ENCODE data around the gene SLC22A12.

The SLC22A12 gene

GRCh38 chr11:64602466-64603070 lies 11.5 kb downstream of the SLC22A12 start:
- TF ChIP-seq CTCF (conservative IDR thresholded peaks at IDR 0.05; ENCODE audit: low read length): no peak
- no peak for DNase-seq (ENCODE audit: low read depth)

GRCh38 chr11:64603411-64604110 lies 12.5 kb downstream of the SLC22A12 start:
- no peak overlapping the region for H3K4me3 ChIP-seq (ENCODE audit: low read length)
- no peak for TF ChIP-seq CTCF (conservative IDR thresholded peaks at IDR 0.05; ENCODE audit: low read length)
- DNase-seq (ENCODE audit: low read depth): no peak

More at GRCh38 chr11:64602466-64603070, 11.5 kb downstream of the SLC22A12 start:
- no peak overlapping the region for H3K4me3 ChIP-seq (ENCODE audit: low read length)

- no peak for TF ChIP-seq CTCF (conservative IDR thresholded peaks at IDR 0.05; ENCODE audit: low read length)
These were observed 13.6 kb downstream of the SLC22A12 start for GRCh38 chr11:64604458-64605243.

GRCh38 chr11:64605244-64605560 lies 14.2 kb downstream of the SLC22A12 start:
- DNase-seq (ENCODE audit: low read depth): no peak
- no peak for TF ChIP-seq CTCF (conservative IDR thresholded peaks at IDR 0.05; ENCODE audit: low read length)
- H3K4me3 ChIP-seq (ENCODE audit: low read length): no peak overlapping the region

More at GRCh38 chr11:64604458-64605243, 13.6 kb downstream of the SLC22A12 start:
- H3K4me3 ChIP-seq (ENCODE audit: low read length): no peak overlapping the region
- DNase-seq (ENCODE audit: low read depth): no peak

- H3K4me3 ChIP-seq (ENCODE audit: low read length): no peak overlapping the region
- TF ChIP-seq CTCF (conservative IDR thresholded peaks at IDR 0.05; ENCODE audit: low read length): no peak
- no peak for DNase-seq (ENCODE audit: low read depth)
These were observed 14.9 kb downstream of the SLC22A12 start for GRCh38 chr11:64605656-64606585.

DNA sequence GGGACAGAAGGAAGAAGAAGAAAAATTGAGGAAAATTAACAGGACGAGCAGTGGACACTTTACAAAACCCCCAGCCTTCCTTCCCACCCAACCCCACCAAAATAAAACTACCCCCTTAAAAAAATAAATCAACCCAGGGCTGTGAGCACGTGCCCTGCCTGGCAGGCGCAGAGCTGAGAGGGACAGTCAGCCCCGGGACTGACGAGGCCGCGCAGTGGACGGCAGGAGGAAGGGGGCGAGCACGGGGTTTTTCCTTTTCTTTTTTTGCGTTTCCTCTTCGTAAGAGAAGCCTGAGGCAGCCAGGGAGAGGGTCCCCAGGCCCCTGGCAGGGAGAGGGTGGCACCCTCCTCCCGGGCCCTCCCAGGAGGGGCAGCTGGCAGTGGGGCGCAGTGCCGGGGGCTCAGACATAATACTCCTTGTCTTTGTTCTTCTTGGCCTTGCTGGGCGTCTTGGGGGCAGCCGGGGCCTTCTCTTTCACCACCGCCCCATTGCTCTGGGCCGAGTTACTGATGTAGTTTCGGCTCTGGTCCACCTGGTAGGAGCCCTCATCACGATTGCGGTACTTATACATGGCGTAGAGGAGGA lies 15.9 kb downstream of the SLC22A12 start:
- DNase-seq (ENCODE audit: low read depth): no peak
- TF ChIP-seq CTCF (conservative IDR thresholded peaks at IDR 0.05; ENCODE audit: low read length): no peak
- no peak overlapping the region for H3K4me3 ChIP-seq (ENCODE audit: low read length)

Data from AG10803 (cell line).